H1 (cell line): ENCODE data around the gene HERC5. TPM values are rescaled to one million over a fixed set of nuclear protein-coding genes. Genes with fewer than 3 reads are reported as not detected.

Experiments used
- CTCF ChIA-PET: fragments of 300-600 bp; sonication (Branson Sonifier 250); formaldehyde crosslinking; loops from one replicate; lab custom pipeline; 2021; ENCODE audit not compliant: partially characterized antibody; lab: Charles Lee
- POLR2A ChIA-PET: fragments of 300-600 bp; sonication (Branson Sonifier 250); formaldehyde crosslinking; loops from one replicate; lab custom pipeline; 2021; ENCODE audit warnings: inconsistent platforms; ENCODE audit not compliant: partially characterized antibody; lab: Charles Lee
- DNase-seq, 2 experiments: peaks; one replicate each; pipeline versions ENCODE4 v3.0.0 to v3.0.0-alpha.2; 2010 to 2022; ENCODE audit warnings: low spot score in 2 of 2, low read depth in 1 of 2, mixed read lengths in 1 of 2
- FAIRE-seq: peaks from 2 replicates; lab custom pipeline; 2011; peaks lifted over from hg19 to GRCh38; lab: Jason Lieb, UNC
- H2AFZ ChIP-seq: 2 replicates; pipeline ENCODE4 v1.8.1; 2012; ENCODE audit warnings: low read length, inconsistent platforms
- H2AK5ac ChIP-seq: 2 replicates; pipeline ENCODE4 v1.6.1; 2013; ENCODE audit warnings: low read depth, low read length
- H2BK120ac ChIP-seq: replicated peaks from 2 replicates; pipeline ENCODE3; 2013; ENCODE audit warnings: low read depth, low read length, inconsistent platforms
- H2BK12ac ChIP-seq: 2 replicates; pipeline ENCODE4 v1.6.1; 2013; ENCODE audit warnings: low read depth, low read length
- H2BK15ac ChIP-seq: 2 replicates; pipeline ENCODE4 v1.6.1; 2013; ENCODE audit warnings: low read length
- H2BK20ac ChIP-seq: 2 replicates; pipeline ENCODE4 v1.6.1; 2013; ENCODE audit warnings: low read length
- H2BK5ac ChIP-seq: 2 replicates; pipeline ENCODE4 v1.6.1; 2013; ENCODE audit warnings: low read depth, low read length
- H3K14ac ChIP-seq: 2 replicates; pipeline ENCODE4 v1.6.1; 2013; ENCODE audit warnings: inconsistent platforms; ENCODE audit not compliant: insufficient read length
- H3K18ac ChIP-seq: 2 replicates; pipeline ENCODE4 v1.6.1; 2013; ENCODE audit warnings: low read length; ENCODE audit errors: extremely low read depth
- H3K23ac ChIP-seq: 2 replicates; pipeline ENCODE4 v1.6.1; 2013; ENCODE audit warnings: inconsistent platforms; ENCODE audit not compliant: insufficient read length
- H3K23me2 ChIP-seq: 2 replicates; pipeline ENCODE4 v1.6.1; 2013; ENCODE audit warnings: low read depth, low read length
- H3K27ac ChIP-seq: 2 replicates; pipeline ENCODE4 v1.6.1; 2011; ENCODE audit warnings: low read depth, low read length, inconsistent platforms
- H3K27me3 ChIP-seq, 4 experiments: replicated peaks in 1 of 4; 1 replicate in 1 of 4; 2 replicates in 3 of 4; pipeline versions ENCODE4 v1.6.1 to v1.8.1; 2011 to 2013; ENCODE audit warnings: low read length in 3 of 4, mild to moderate bottlenecking in 3 of 4, inconsistent platforms in 2 of 4, mixed read lengths in 2 of 4, moderate library complexity in 1 of 4; ENCODE audit not compliant: control insufficient read depth in 3 of 4, insufficient read depth in 3 of 4; ENCODE audit errors: extremely low read depth in 1 of 4
- H3K36me3 ChIP-seq, 4 experiments: 2 replicates each; pipeline versions ENCODE4 v1.6.1 to v1.8.1; 2011 to 2013; ENCODE audit warnings: mild to moderate bottlenecking in 4 of 4, low read length in 3 of 4, moderate library complexity in 2 of 4, control low read depth in 1 of 4, inconsistent platforms in 1 of 4; ENCODE audit not compliant: insufficient read depth in 4 of 4, control insufficient read depth in 2 of 4
- H3K4ac ChIP-seq: replicated peaks from 2 replicates; pipeline ENCODE3; 2013; ENCODE audit warnings: low read length, low read depth, mixed read lengths, inconsistent platforms; ENCODE audit not compliant: insufficient read length
- H3K4me1 ChIP-seq, 4 experiments: replicated peaks in 1 of 4; 1 replicate in 1 of 4; 2 replicates in 3 of 4; pipeline versions ENCODE4 v1.6.1 to v1.8.1; 2011 to 2013; ENCODE audit warnings: low read length in 3 of 4, inconsistent platforms in 2 of 4, mixed read lengths in 1 of 4; ENCODE audit not compliant: insufficient read depth in 4 of 4, control insufficient read depth in 3 of 4
- H3K4me2 ChIP-seq, 2 experiments: 2 replicates each; pipeline versions ENCODE4 v1.6.1 to v1.8.1; 2011 to 2013; ENCODE audit warnings: low read depth in 2 of 2, low read length in 2 of 2, control low read depth in 1 of 2, inconsistent platforms in 1 of 2, mild to moderate bottlenecking in 1 of 2; ENCODE audit not compliant: insufficient read depth in 1 of 2
- H3K4me3 ChIP-seq, 4 experiments: fragments of 200-600, 300-600 bp in 1 of 4; sonication (generic), shearing (Covaris generic), sonication (Bioruptor Twin) in 1 of 4; 2 replicates each; pipeline versions ENCODE4 v1.5.1 to v1.8.1; 2011 to 2016; ENCODE audit warnings: low read length in 4 of 4, low read depth in 3 of 4, control low read depth in 2 of 4, inconsistent platforms in 2 of 4, mild to moderate bottlenecking in 2 of 4, mixed read lengths in 1 of 4, moderate library complexity in 1 of 4; ENCODE audit not compliant: insufficient read depth in 2 of 4; ENCODE audit errors: extremely low read depth in 1 of 4
- H3K56ac ChIP-seq: replicated peaks from 2 replicates; pipeline ENCODE3; 2013; ENCODE audit warnings: low read depth, mild to moderate bottlenecking, mixed read lengths, low read length, inconsistent platforms; ENCODE audit not compliant: insufficient read length
- H3K79me1 ChIP-seq: 2 replicates; pipeline ENCODE4 v1.6.1; 2013; ENCODE audit warnings: low read depth, low read length, control low read depth
- H3K79me2 ChIP-seq, 2 experiments: 2 replicates each; pipeline versions ENCODE4 v1.6.1 to v1.8.1; 2012 to 2013; ENCODE audit warnings: low read length in 2 of 2, mild to moderate bottlenecking in 2 of 2, inconsistent platforms in 1 of 2; ENCODE audit not compliant: insufficient read depth in 2 of 2, control insufficient read depth in 1 of 2
- H3K9ac ChIP-seq, 4 experiments: replicated peaks in 1 of 4; 1 replicate in 1 of 4; 2 replicates in 3 of 4; pipeline versions ENCODE4 v1.6.1 to v1.8.1; 2011 to 2013; ENCODE audit warnings: low read depth in 3 of 4, low read length in 3 of 4, control low read depth in 2 of 4, mild to moderate bottlenecking in 2 of 4, moderate library complexity in 2 of 4, inconsistent platforms in 1 of 4; ENCODE audit errors: extremely low read depth in 1 of 4
- H3K9me3 ChIP-seq, 2 experiments: 2 replicates each; pipeline versions ENCODE4 v1.6.1 to v1.8.1; 2012 to 2013; ENCODE audit warnings: mild to moderate bottlenecking in 2 of 2, moderate library complexity in 2 of 2, control low read depth in 1 of 2, inconsistent platforms in 1 of 2, low read depth in 1 of 2, low read length in 1 of 2, mixed read lengths in 1 of 2; ENCODE audit not compliant: insufficient read depth in 2 of 2
- H4K20me1 ChIP-seq, 2 experiments: replicated peaks in 1 of 2; 2 replicates each; pipeline versions ENCODE3 to v1.8.1; 2011 to 2013; ENCODE audit warnings: inconsistent platforms in 2 of 2, low read length in 2 of 2, mild to moderate bottlenecking in 1 of 2; ENCODE audit not compliant: insufficient read depth in 2 of 2, control insufficient read depth in 1 of 2
- H4K5ac ChIP-seq: 2 replicates; pipeline ENCODE4 v1.6.1; 2013; ENCODE audit warnings: low read length, low read depth, mixed read lengths, inconsistent platforms; ENCODE audit not compliant: insufficient read length
- H4K8ac ChIP-seq: 2 replicates; pipeline ENCODE4 v1.8.0; 2013; ENCODE audit warnings: mild to moderate bottlenecking, moderate library complexity, low read length, inconsistent platforms; ENCODE audit not compliant: insufficient read depth; ENCODE audit errors: extremely low read depth
- H4K91ac ChIP-seq: replicated peaks from 2 replicates; pipeline ENCODE3; 2013; ENCODE audit warnings: low read length, mixed read lengths, inconsistent platforms; ENCODE audit not compliant: insufficient read length
- ASH2L ChIP-seq: fragments of 200-600, 300-600 bp; sonication (generic); IDR thresholded peaks from one replicate; pipeline ENCODE4 v1.7.1; 2017; ENCODE audit warnings: low read length
- GTF2F1 ChIP-seq: IDR thresholded peaks from 2 replicates; pipeline ENCODE4 v1.6.1; 2012; ENCODE audit warnings: low read depth, low read length, improper control_type of control experiment, borderline replicate concordance
- POLR2A ChIP-seq, 2 experiments: IDR thresholded peaks; 1 replicate in 1 of 2; 2 replicates in 1 of 2; pipeline ENCODE4 v1.6.1; 2011; ENCODE audit warnings: low read depth in 2 of 2, low read length in 2 of 2, mild to moderate bottlenecking in 2 of 2; ENCODE audit errors: control extremely low read depth in 1 of 2
- POLR2AphosphoS5 ChIP-seq: IDR thresholded peaks from 2 replicates; pipeline ENCODE4 v1.6.1; 2011; ENCODE audit warnings: low read depth, low read length
- RAD21 ChIP-seq, 2 experiments: IDR thresholded peaks in 1 of 2; conservative IDR thresholded peaks in 1 of 2; 2 replicates each; pipeline ENCODE4 v1.6.1; 2011; ENCODE audit warnings: low read depth in 2 of 2, low read length in 2 of 2, improper control_type of control experiment in 1 of 2, inconsistent platforms in 1 of 2, mild to moderate bottlenecking in 1 of 2, moderate library complexity in 1 of 2
- RBBP5 ChIP-seq: IDR thresholded peaks from 2 replicates; pipeline ENCODE4 v1.7.1; 2012; ENCODE audit warnings: low read depth, mild to moderate bottlenecking, inconsistent platforms, low read length, moderate library complexity, borderline replicate concordance
- YY1 ChIP-seq: IDR thresholded peaks from 2 replicates; pipeline ENCODE4 v1.6.1; 2011; ENCODE audit warnings: low read depth, mild to moderate bottlenecking, low read length
- WGBS, 2 experiments: shearing (Covaris generic) in 1 of 2; methylation state at CpG; one replicate each; pipeline versions ENCODE4 v1.1.6 to v1.1.7; 2013 to 2015; ENCODE audit warnings: low lambda C conversion rate in 2 of 2, mixed read lengths in 2 of 2, inconsistent platforms in 1 of 2, low coverage in 1 of 2, missing lambda C conversion rate in 1 of 2; ENCODE audit not compliant: insufficient replicate concordance in 2 of 2, insufficient coverage in 1 of 2, insufficient read length in 1 of 2; ENCODE audit errors: extremely low coverage in 1 of 2, missing lambda C conversion rate in 1 of 2; 5-methylcytosine and 5-hydroxymethylcytosine counted together
- polyA plus RNA-seq, 7 experiments: library from polyadenylated mRNA; depleted of rRNA in 3 of 7; stranded (reverse) in 5 of 7; unstranded in 2 of 7; fragments of >200 nt in 5 of 7; fragments of 200-250 nt in 2 of 7; gene quantifications; 1 replicate in 5 of 7; 2 replicates in 1 of 7; 4 replicates in 1 of 7; pipeline versions ENCODE4 v1.2.1 to v1.2.3, GENCODE V29; 2011 to 2013; ENCODE audit warnings: missing spikeins in 2 of 7, mixed read lengths in 2 of 7
- total RNA-seq: library from RNA; stranded (reverse); fragmentation: NEBNext Ultra II Directional; extraction: Animal tissue kit (Norgen Biotek cat#: 25700); gene quantifications from 2 replicates; pipeline ENCODE4 v1.2.1, GENCODE V29; 2021

HERC5 gene
- total and polyA plus RNA-seq, 2 of the 8 experiments (the other 6 are each of a cell fraction or from before 2014, with no cell fraction given), result 6.6 to 20.7 TPM

- Histone ChIP-seq H3K4me1 (peaks cover 0 to 9% (median 4%) of the 10 kb centered on the region in 4 experiments; a peak in 5 of 7 replicates), H3K27ac (no peak overlapping the region), H2BK5ac (no peak overlapping the region; the same call in 1 of the 2 replicates), H3K4me3 (no peak overlapping the region), H2AK5ac (no peak overlapping the region), H4K8ac (no peak overlapping the region), H2BK20ac (no peak overlapping the region), H2BK12ac (no peak overlapping the region), H2AFZ (no peak overlapping the region), H3K23ac (no peak overlapping the region), H3K23me2 (no peaks in the 10 kb centered on the region), H2BK120ac (no peak overlapping the region), H3K9me3 (peaks cover 5 to 8% of the 10 kb centered on the region in 2 experiments; a peak in 3 of 4 replicates), H3K56ac (no peak overlapping the region), H3K14ac (no peak overlapping the region), H3K4me2 (no peak overlapping the region), H4K91ac (no peak overlapping the region), H2BK15ac (no peak overlapping the region), H3K79me2 (no peaks in the 10 kb centered on the region), H3K18ac (no peak overlapping the region), H3K36me3 (peaks cover 0 to 6% (median 4%) of the 10 kb centered on the region in 4 experiments; a peak in 2 of 8 replicates), H4K20me1 (no peaks in the 10 kb centered on the region), H4K5ac (no peak overlapping the region), H3K9ac (no peak overlapping the region), H3K27me3 (no peaks in the 10 kb centered on the region), H3K4ac (no peak overlapping the region), H3K79me1 (no peaks in the 10 kb centered on the region)
- ChIA-PET CTCF (interaction anchor here (1.2 to 2.2 kb wide), 3 partner anchors 12 to 228 kb away, joined by 3 to 8 read pairs (median 7); partner anchors contain the start of gene HERC5), POLR2A (interaction anchor here (1.2 to 1.6 kb wide), 2 partner anchors 16 to 17 kb away, joined by 5 to 6 read pairs; partner anchors contain the start of gene HERC5)
- TF ChIP-seq ASH2L, result no peak
- TF ChIP-seq POLR2A (IDR thresholded peaks at IDR 0.05; ENCODE audit: control extremely low read depth in 1 of 2, low read depth in 2 of 2, low read length in 2 of 2), result no peak
- TF ChIP-seq GTF2F1, result no peak
- no peak for TF ChIP-seq RAD21 (IDR thresholded peaks at IDR 0.05 in 1 of 2, conservative IDR thresholded peaks at IDR 0.05 in 1 of 2; ENCODE audit: low read depth in 2 of 2, low read length in 2 of 2)
- TF ChIP-seq YY1, result no peak
- no peak for TF ChIP-seq POLR2AphosphoS5
- no peak for TF ChIP-seq RBBP5
- DNase-seq, result no peak
- no peak for FAIRE-seq
- WGBS, 2 experiments, result 67% methylated on average over 1 of the region's 1 CpG; no CpG with 5 or more reads in 1 of the 2 experiments
Observed at GRCh38 chr4:88440146-88440545, 16.8 kb upstream of the HERC5 start.
